Measurements from ENCODE around the gene ABCG2. TPM values are rescaled to one million over a fixed set of nuclear protein-coding genes. Genes with fewer than 3 reads are reported as not detected.
"Not testable (repeated sequence)": the region's sequence is repeated elsewhere in the genome, so short reads cannot be mapped to it uniquely, and the experiment has no call there.

Gene ABCG2
- total RNA-seq, 4 donors from 2014 or later = 17.3 to 272 (median 125) TPM

DNA sequence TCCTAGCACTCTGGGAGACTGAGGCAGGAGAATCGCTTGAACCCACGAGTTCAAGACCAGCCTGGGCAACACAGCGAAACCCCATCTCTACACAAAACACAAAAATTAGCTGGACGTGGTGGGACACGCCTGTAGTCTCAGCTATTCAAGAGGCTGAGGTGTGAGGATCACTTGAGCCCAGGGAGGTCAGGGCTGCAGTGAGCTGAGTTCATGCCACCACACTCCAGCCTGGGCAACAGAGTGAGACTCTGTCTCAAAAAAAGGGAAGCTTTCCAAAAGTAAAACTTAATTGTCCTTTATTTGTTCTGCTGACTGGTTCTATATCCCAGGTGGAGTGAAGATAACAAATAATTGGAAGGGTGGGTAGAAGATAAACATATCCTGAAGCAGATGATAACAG is 45.6 kb downstream of the ABCG2 start:
- Histone ChIP-seq H3K27ac (no peak overlapping the region), H3K27me3 (no peaks in the 10 kb centered on the region), H3K9me3 (no peaks in the 10 kb centered on the region), H3K4me3 (no peak overlapping the region), H3K4me1 (peaks cover 0 to 26% (median 0%) of the 10 kb centered on the region in 4 donors), H3K36me3 (peaks cover 0 to 6% (median 0%) of the 10 kb centered on the region in 3 donors)
- no peak for TF ChIP-seq POLR2A (IDR thresholded peaks at IDR 0.05)
- TF ChIP-seq, protein P1, sequence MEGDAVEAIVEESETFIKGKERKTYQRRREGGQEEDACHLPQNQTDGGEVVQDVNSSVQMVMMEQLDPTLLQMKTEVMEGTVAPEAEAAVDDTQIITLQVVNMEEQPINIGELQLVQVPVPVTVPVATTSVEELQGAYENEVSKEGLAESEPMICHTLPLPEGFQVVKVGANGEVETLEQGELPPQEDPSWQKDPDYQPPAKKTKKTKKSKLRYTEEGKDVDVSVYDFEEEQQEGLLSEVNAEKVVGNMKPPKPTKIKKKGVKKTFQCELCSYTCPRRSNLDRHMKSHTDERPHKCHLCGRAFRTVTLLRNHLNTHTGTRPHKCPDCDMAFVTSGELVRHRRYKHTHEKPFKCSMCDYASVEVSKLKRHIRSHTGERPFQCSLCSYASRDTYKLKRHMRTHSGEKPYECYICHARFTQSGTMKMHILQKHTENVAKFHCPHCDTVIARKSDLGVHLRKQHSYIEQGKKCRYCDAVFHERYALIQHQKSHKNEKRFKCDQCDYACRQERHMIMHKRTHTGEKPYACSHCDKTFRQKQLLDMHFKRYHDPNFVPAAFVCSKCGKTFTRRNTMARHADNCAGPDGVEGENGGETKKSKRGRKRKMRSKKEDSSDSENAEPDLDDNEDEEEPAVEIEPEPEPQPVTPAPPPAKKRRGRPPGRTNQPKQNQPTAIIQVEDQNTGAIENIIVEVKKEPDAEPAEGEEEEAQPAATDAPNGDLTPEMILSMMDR (IDR thresholded peaks at IDR 0.05) = no peak
- DNase-seq = no peak

- Histone ChIP-seq H3K27ac (no peak overlapping the region), H3K27me3 (no peaks in the 10 kb centered on the region), H3K36me3 (peaks cover 0 to 6% (median 0%) of the 10 kb centered on the region in 3 donors), H3K4me1 (peaks cover 0 to 40% (median 0%) of the 10 kb centered on the region in 4 donors), H3K4me3 (no peak overlapping the region), H3K9me3 (no peaks in the 10 kb centered on the region)
- TF ChIP-seq, protein P1 (IDR thresholded peaks at IDR 0.05) = no peak
- TF ChIP-seq POLR2A (IDR thresholded peaks at IDR 0.05) = no peak
- DNase-seq = no peak
These were observed 47.6 kb downstream of the ABCG2 start for GRCh38 chr4:88110826-88111225.

GRCh38 chr4:88109123-88109881 is 49.1 kb downstream of the ABCG2 start:
- TF ChIP-seq, protein P1 (IDR thresholded peaks at IDR 0.05) = no peak
- TF ChIP-seq POLR2A (IDR thresholded peaks at IDR 0.05) = no peak
- H3K27ac ChIP-seq = peak overlapping the region in 3 of 4 donors; percentile 38 to 68 (median 58)
- no peaks in the 10 kb centered on the region for H3K9me3 ChIP-seq
- H3K27me3 ChIP-seq = no peaks in the 10 kb centered on the region
- no peak overlapping the region for H3K4me3 ChIP-seq
- no peak for DNase-seq
- H3K36me3 ChIP-seq = peaks cover 0 to 6% (median 0%) of the 10 kb centered on the region in 3 donors
- H3K4me1 ChIP-seq = peaks cover 0 to 40% (median 0%) of the 10 kb centered on the region in 4 donors

- H3K9me3 ChIP-seq = no peaks in the 10 kb centered on the region
- no peak overlapping the region for H3K4me3 ChIP-seq
- peak overlapping the region in 3 of 4 donors; percentile 38 to 68 (median 58) for H3K27ac ChIP-seq
- TF ChIP-seq POLR2A (IDR thresholded peaks at IDR 0.05) = no peak
- TF ChIP-seq, protein P1 (IDR thresholded peaks at IDR 0.05) = no peak
- H3K27me3 ChIP-seq = no peaks in the 10 kb centered on the region
- DNase-seq = no peak
- H3K4me1 ChIP-seq = peaks cover 0 to 40% (median 0%) of the 10 kb centered on the region in 4 donors
- peaks cover 0 to 6% (median 0%) of the 10 kb centered on the region in 3 donors for H3K36me3 ChIP-seq
These were observed 49.7 kb downstream of the ABCG2 start for GRCh38 chr4:88108747-88109122.

DNA sequence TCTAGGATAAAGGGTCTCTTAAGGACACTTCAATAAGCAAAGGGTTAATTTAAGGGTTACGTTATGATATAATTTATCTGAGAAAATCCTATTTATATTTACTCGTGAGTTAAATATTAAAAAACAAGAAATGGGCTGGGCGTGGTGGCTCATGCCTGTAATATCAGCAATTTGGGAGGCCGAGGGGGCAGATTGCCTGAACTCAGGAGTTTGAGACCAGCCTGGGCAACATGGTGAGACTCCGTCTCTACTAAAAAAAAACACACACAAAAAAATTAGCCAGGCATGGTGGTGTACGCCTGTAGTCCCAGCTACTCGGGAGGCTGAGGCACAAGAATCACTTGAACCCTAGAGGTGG is 50.4 kb downstream of the ABCG2 start:
- peaks cover 0 to 40% (median 0%) of the 10 kb centered on the region in 4 donors for H3K4me1 ChIP-seq
- not testable (repeated sequence) for DNase-seq, H3K27me3 ChIP-seq, H3K36me3 ChIP-seq, H3K4me3 ChIP-seq, H3K9me3 ChIP-seq
- H3K27ac ChIP-seq = peak overlapping the region in 3 of 4 donors; percentile 38 to 70 (median 68)

DNA sequence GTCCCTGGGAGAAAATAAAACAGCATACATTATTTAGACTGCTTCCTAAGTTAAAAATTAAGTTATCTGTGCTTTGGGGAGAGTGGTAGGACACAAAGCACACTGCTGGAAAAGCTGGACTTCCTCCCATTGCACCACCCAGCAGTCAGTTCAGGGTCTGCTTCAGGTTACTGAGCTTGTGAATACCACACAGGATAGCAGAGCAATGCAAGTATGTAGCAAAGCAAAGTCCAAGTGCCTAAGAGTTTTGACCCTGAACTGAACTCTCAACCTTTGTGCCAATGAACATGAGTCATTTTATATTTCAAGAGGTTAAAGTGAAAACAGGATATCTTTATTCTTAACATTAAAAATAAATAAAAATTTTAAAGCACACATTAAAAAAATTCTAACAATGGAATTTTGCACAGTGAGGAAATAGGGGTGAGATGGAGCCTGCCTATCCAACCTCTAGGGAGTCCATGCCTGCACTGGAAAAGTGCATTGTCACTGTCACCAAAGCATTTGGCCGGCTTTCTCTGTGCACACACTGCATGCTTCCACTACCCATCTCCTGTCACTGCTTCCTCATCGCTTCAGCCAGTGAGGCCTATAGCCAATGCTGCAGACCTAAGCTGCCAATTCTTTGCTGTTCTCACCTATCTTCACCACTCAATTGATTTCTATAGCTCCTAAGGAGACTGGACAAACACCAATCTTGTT is 50.9 kb downstream of the ABCG2 start:
- peaks cover 0 to 40% (median 0%) of the 10 kb centered on the region in 4 donors for H3K4me1 ChIP-seq

More for the DNA sequence above, 50.9 kb downstream of the ABCG2 start:
- Histone ChIP-seq H3K9me3 (no peaks in the 10 kb centered on the region), H3K4me3 (no peak overlapping the region), H3K27me3 (no peaks in the 10 kb centered on the region), H3K36me3 (no peaks in the 10 kb centered on the region), H3K27ac (peak overlapping the region in 2 of 4 donors; percentile 68 to 70)
- DNase-seq = peak in 2 of 3 donors; percentile 61 to 73
- TF ChIP-seq POLR2A (IDR thresholded peaks at IDR 0.05) = no peak
- TF ChIP-seq, protein P1 (IDR thresholded peaks at IDR 0.05) = peak in 1 of 6 experiments; percentile 1

Measured in Peyer's patch (tissue), 4 donors.